IMR-90 (cell line): Measurements from ENCODE around the gene SOBP. TPM values are rescaled to one million over a fixed set of nuclear protein-coding genes. Genes with fewer than 3 reads are reported as not detected.

ENCODE experiments used
- ATAC-seq: fragments of 200-7000 bp; cut with Tn5 transposase; 2 replicates; pipeline ENCODE4 v1.9.1; 2020; ENCODE audit warnings: low read depth, mild to moderate bottlenecking, moderate library complexity
- BruUV-seq: library from RNA; stranded (reverse); fragments of 400-500 nt; replicated peaks from 2 replicates; lab custom pipeline; 2021; lab: Mats Ljungman, UMichigan
- CTCF ChIA-PET: fragments of 300-600 bp; formaldehyde crosslinking; extraction: SDS; loops from one replicate; lab custom pipeline; 2021; ENCODE audit warnings: antibody characterized with exemption; lab: Yijun Ruan, JAX
- POLR2A ChIA-PET: fragments of 300-600 bp; sonication (Branson Sonifier 250); formaldehyde crosslinking; loops from one replicate; lab custom pipeline; 2022; ENCODE audit warnings: antibody characterized with exemption; ENCODE audit not compliant: unreplicated experiment; lab: Charles Lee
- DNase-seq: peaks from one replicate; pipeline ENCODE4 v3.0.0; 2013
- H2AFZ ChIP-seq: replicated peaks from 2 replicates; pipeline ENCODE3; 2013; ENCODE audit warnings: low read length, mild to moderate bottlenecking; ENCODE audit not compliant: poor library complexity
- H2AK5ac ChIP-seq: 2 replicates; pipeline ENCODE4 v1.6.1; 2013; ENCODE audit warnings: low read depth, low read length, inconsistent platforms
- H2AK9ac ChIP-seq: replicated peaks from 2 replicates; pipeline ENCODE3; 2013; ENCODE audit warnings: mild to moderate bottlenecking, low read depth, low read length, moderate library complexity; ENCODE audit not compliant: poor library complexity
- H2BK120ac ChIP-seq: 2 replicates; pipeline ENCODE4 v1.6.1; 2013; ENCODE audit warnings: low read depth, low read length, inconsistent platforms
- H2BK15ac ChIP-seq: 3 replicates; pipeline ENCODE4 v1.6.1; 2013; ENCODE audit warnings: low read depth, low read length, inconsistent platforms
- H2BK20ac ChIP-seq: 2 replicates; pipeline ENCODE4 v1.6.1; 2013; ENCODE audit warnings: low read depth, mild to moderate bottlenecking, inconsistent platforms, low read length, moderate library complexity
- H2BK5ac ChIP-seq: 2 replicates; pipeline ENCODE4 v1.6.1; 2013; ENCODE audit warnings: mild to moderate bottlenecking, low read depth, low read length, inconsistent platforms; ENCODE audit not compliant: poor library complexity, severe bottlenecking
- H3K14ac ChIP-seq: replicated peaks from 2 replicates; pipeline ENCODE4 v1.6.1; 2013; ENCODE audit warnings: low read depth, low read length, inconsistent platforms
- H3K18ac ChIP-seq: 2 replicates; pipeline ENCODE4 v1.6.1; 2013; ENCODE audit warnings: low read depth, low read length, control low read depth
- H3K23ac ChIP-seq: 2 replicates; pipeline ENCODE4 v1.6.1; 2013; ENCODE audit warnings: low read depth, low read length, inconsistent platforms
- H3K27ac ChIP-seq: 2 replicates; pipeline ENCODE4 v1.5.1; 2013; ENCODE audit warnings: mild to moderate bottlenecking, control low read depth, low read length; ENCODE audit not compliant: insufficient read depth
- H3K27me3 ChIP-seq: 2 replicates; pipeline ENCODE4 v1.6.1; 2013; ENCODE audit warnings: low read length; ENCODE audit not compliant: control insufficient read depth, insufficient read depth
- H3K36me3 ChIP-seq: 2 replicates; pipeline ENCODE4 v1.6.1; 2013; ENCODE audit warnings: low read length, mixed read lengths; ENCODE audit not compliant: control insufficient read depth, insufficient read depth
- H3K4ac ChIP-seq: 2 replicates; pipeline ENCODE4 v1.6.1; 2013; ENCODE audit warnings: low read depth, low read length, inconsistent platforms
- H3K4me1 ChIP-seq: 2 replicates; pipeline ENCODE4 v1.6.1; 2013; ENCODE audit warnings: low read length, mixed read lengths; ENCODE audit not compliant: control insufficient read depth, insufficient read depth
- H3K4me2 ChIP-seq: 2 replicates; pipeline ENCODE4 v1.6.1; 2013; ENCODE audit warnings: low read depth, mild to moderate bottlenecking, control low read depth, low read length, moderate library complexity
- H3K4me3 ChIP-seq: 2 replicates; pipeline ENCODE4 v1.5.1; 2013; ENCODE audit warnings: low read depth, mild to moderate bottlenecking, control low read depth, low read length, moderate library complexity; ENCODE audit not compliant: insufficient read depth
- H3K56ac ChIP-seq: 2 replicates; pipeline ENCODE4 v1.6.1; 2013; ENCODE audit warnings: low read length, inconsistent platforms; ENCODE audit not compliant: insufficient read depth; ENCODE audit errors: extremely low read depth
- H3K79me1 ChIP-seq, 2 experiments: 2 replicates each; pipeline ENCODE4 v1.6.1; 2013; ENCODE audit warnings: low read length in 2 of 2, inconsistent platforms in 1 of 2, low read depth in 1 of 2
- H3K9ac ChIP-seq: 2 replicates; pipeline ENCODE4 v1.6.1; 2013; ENCODE audit warnings: low read depth, low read length, control low read depth
- H3K9me1 ChIP-seq: 2 replicates; pipeline ENCODE4 v1.6.1; 2013; ENCODE audit warnings: low read length, inconsistent platforms; ENCODE audit not compliant: insufficient read depth
- H3K9me3 ChIP-seq: 2 replicates; pipeline ENCODE4 v1.6.1; 2013; ENCODE audit warnings: low read length; ENCODE audit not compliant: control insufficient read depth, insufficient read depth
- H4K20me1 ChIP-seq: 2 replicates; pipeline ENCODE4 v1.6.1; 2013; ENCODE audit warnings: low read length, inconsistent platforms; ENCODE audit not compliant: insufficient read depth
- H4K5ac ChIP-seq: 2 replicates; pipeline ENCODE4 v1.6.1; 2013; ENCODE audit warnings: mild to moderate bottlenecking, low read depth, low read length, control low read depth
- H4K8ac ChIP-seq, 2 experiments: 2 replicates each; pipeline ENCODE4 v1.6.1; 2013; ENCODE audit warnings: low read depth in 2 of 2, low read length in 2 of 2, control low read depth in 1 of 2, inconsistent platforms in 1 of 2
- H4K91ac ChIP-seq: 2 replicates; pipeline ENCODE4 v1.6.1; 2013; ENCODE audit warnings: low read depth, low read length, inconsistent platforms; ENCODE audit not compliant: insufficient read depth
- BHLHE40 ChIP-seq: fragments of 150-350 bp; IDR thresholded peaks from 2 replicates; pipeline ENCODE4 v1.6.1; 2016; ENCODE audit warnings: mild to moderate bottlenecking, low read depth, low read length
- CEBPB ChIP-seq: IDR thresholded peaks from 2 replicates; pipeline ENCODE4 v1.6.1; 2012; ENCODE audit warnings: low read depth, low read length, improper control_type of control experiment
- CHD1 ChIP-seq: IDR thresholded peaks from 2 replicates; pipeline ENCODE4 v1.6.1; 2012; ENCODE audit warnings: low read depth, low read length, improper control_type of control experiment
- FOS ChIP-seq: fragments of 150-350 bp; IDR thresholded peaks from 2 replicates; pipeline ENCODE4 v1.6.1; 2016; ENCODE audit warnings: low read depth, low read length
- MAFK ChIP-seq: IDR thresholded peaks from 2 replicates; pipeline ENCODE4 v1.6.1; 2012; ENCODE audit warnings: low read depth, low read length, improper control_type of control experiment
- MAZ ChIP-seq: IDR thresholded peaks from 2 replicates; pipeline ENCODE4 v1.6.1; 2012; ENCODE audit warnings: low read depth, mild to moderate bottlenecking, low read length, improper control_type of control experiment, moderate library complexity, borderline replicate concordance
- MXI1 ChIP-seq: IDR thresholded peaks from 2 replicates; pipeline ENCODE4 v1.6.1; 2012; ENCODE audit warnings: low read depth, mild to moderate bottlenecking, low read length, moderate library complexity, borderline replicate concordance
- POLR2A ChIP-seq: IDR thresholded peaks from 2 replicates; pipeline ENCODE4 v1.6.1; 2012; ENCODE audit warnings: mild to moderate bottlenecking, low read depth, low read length
- RAD21 ChIP-seq: IDR thresholded peaks from 2 replicates; pipeline ENCODE4 v1.6.1; 2012; ENCODE audit warnings: low read length, improper control_type of control experiment
- RCOR1 ChIP-seq: IDR thresholded peaks from 2 replicates; pipeline ENCODE4 v1.6.1; 2012; ENCODE audit warnings: mild to moderate bottlenecking, low read length, improper control_type of control experiment; ENCODE audit not compliant: insufficient replicate concordance
- RFX5 ChIP-seq: IDR thresholded peaks from 2 replicates; pipeline ENCODE4 v1.8.0; 2012; ENCODE audit warnings: low read depth, mild to moderate bottlenecking, low read length, moderate library complexity
- SMC3 ChIP-seq: fragments of 150-350 bp; IDR thresholded peaks from 2 replicates; pipeline ENCODE4 v1.6.1; 2016; ENCODE audit warnings: low read depth, mild to moderate bottlenecking, antibody characterized with exemption, low read length, moderate library complexity
- WGBS, 2 experiments: methylation state at CpG; one replicate each; pipeline versions ENCODE4 v1.1.5 to v1.1.7; 2013; ENCODE audit warnings: missing lambda C conversion rate in 2 of 2; ENCODE audit not compliant: insufficient read length in 1 of 2; ENCODE audit errors: extremely low coverage in 2 of 2; 5-methylcytosine and 5-hydroxymethylcytosine counted together
- dilution Hi-C: fragments of 300-500 bp; cut with HindIII; formaldehyde crosslinking; loops from one replicate; pipeline ENCODE4 v1.14.3; 2018; ENCODE audit warnings: low sequenced_read_pairs; ENCODE audit not compliant: unreplicated experiment
- in situ Hi-C: fragments of 300-500 bp; cut with MboI; formaldehyde crosslinking; loops from 3 replicates; pipeline ENCODE4 v1.14.3; 2019; ENCODE audit warnings: low sequenced_read_pairs, inconsistent platforms, mixed read lengths
- intact Hi-C: fragments of 100-400 bp; cut with micrococcal nuclease; formaldehyde crosslinking; loops from 2 replicates; pipeline ENCODE4 v1.10.0; 2022
- polyA plus RNA-seq, 3 experiments: library from polyadenylated mRNA; depleted of rRNA; stranded (reverse); fragments of >200 nt; gene quantifications; 2 replicates each; pipeline ENCODE4 v1.2.3, GENCODE V29; 2012; ENCODE audit warnings: low replicate concordance in 1 of 3
- total RNA-seq: library from RNA; depleted of rRNA; stranded (reverse); fragments of >200 nt; gene quantifications from 2 replicates; pipeline ENCODE4 v1.2.3, GENCODE V29; 2012
- TF ChIP-seq, protein P1 (sequence below): fragments of 150-350 bp; IDR thresholded peaks from 2 replicates; pipeline ENCODE4 v1.6.1; 2017; ENCODE audit warnings: mild to moderate bottlenecking, antibody characterized with exemption, low read length, low read depth
- TF ChIP-seq, protein P2 (sequence below): conservative IDR thresholded peaks from 2 replicates; pipeline ENCODE4 v1.5.1; 2012; ENCODE audit warnings: mild to moderate bottlenecking, low read depth, low read length, improper control_type of control experiment
- TF ChIP-seq, protein P3 (sequence below): fragments of 150-350 bp; IDR thresholded peaks from 2 replicates; pipeline ENCODE4 v1.6.1; 2016; ENCODE audit warnings: low read depth, mild to moderate bottlenecking, low read length, moderate library complexity, borderline replicate concordance

Gene SOBP
- total and polyA plus RNA-seq, 2 of the 4 experiments (the other 2 are of a cell fraction), result 0.60 to 0.72 TPM

DNA sequence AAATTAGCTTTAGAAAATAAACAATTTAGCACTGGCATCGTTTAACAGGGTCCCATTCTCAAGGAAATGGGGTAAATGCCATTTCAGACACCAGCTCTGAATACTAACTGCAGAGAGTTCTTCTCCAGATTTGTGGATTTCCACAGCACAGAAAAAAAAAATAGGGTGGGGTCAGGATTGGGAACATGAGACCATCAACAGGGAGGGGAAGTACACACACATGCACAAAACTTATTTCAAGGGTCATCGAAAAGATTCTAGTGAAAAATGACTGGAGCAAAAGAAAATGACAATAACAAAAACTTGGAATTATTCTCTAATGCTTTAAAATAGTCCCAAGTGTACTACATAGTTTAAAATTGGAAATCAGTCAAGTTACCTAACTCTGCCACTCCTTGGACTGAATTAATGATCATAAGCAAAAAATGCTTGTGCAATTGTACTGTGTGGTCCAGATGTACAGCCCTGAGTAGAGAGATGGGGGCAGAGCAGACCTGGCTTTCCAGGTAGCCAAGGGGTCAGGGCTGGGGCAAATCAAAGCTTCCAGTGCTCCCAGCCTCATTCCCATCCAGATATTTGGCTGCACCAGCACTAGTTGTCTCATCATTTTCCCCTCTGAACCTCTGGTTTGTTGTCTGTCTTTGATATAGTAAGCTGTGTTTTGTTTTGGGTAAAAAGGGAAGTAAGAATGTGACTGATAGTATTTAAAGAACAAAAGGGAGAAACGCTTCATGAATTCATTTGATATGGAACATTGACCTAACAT is 152.4 kb downstream of the SOBP start:
- ChIA-PET CTCF (no interaction called here), POLR2A (no interaction called here)
- intact Hi-C loops, result loop anchor here (5.0 kb wide), 1 partner anchor 150 kb away; the partner anchor contains the start of gene SOBP
- Histone ChIP-seq H3K18ac (no peak overlapping the region), H3K9me3 (no peaks in the 10 kb centered on the region), H4K20me1 (no peaks in the 10 kb centered on the region), H2BK120ac (no peak overlapping the region), H3K9ac (no peak overlapping the region), H3K36me3 (peaks cover 2% of the 10 kb centered on the region; the same call in 1 of the 2 replicates), H2BK15ac (no peak overlapping the region), H3K27me3 (peaks cover 2% of the 10 kb centered on the region; the same call in 1 of the 2 replicates), H4K8ac (no peak overlapping the region), H2AK9ac (no peak overlapping the region), H2BK5ac (no peak overlapping the region), H3K56ac (no peak overlapping the region), H3K4ac (no peak overlapping the region), H3K4me2 (no peak overlapping the region), H4K5ac (no peak overlapping the region), H3K4me3 (no peak overlapping the region), H3K4me1 (no peaks in the 10 kb centered on the region; the same call in 1 of the 2 replicates), H3K79me1 (no peaks in the 10 kb centered on the region), H3K23ac (no peak overlapping the region), H2AK5ac (no peak overlapping the region), H4K91ac (no peak overlapping the region), H3K14ac (no peak overlapping the region), H3K27ac (no peak overlapping the region), H2BK20ac (no peak overlapping the region), H3K9me1 (no peaks in the 10 kb centered on the region; the same call in 1 of the 2 replicates), H2AFZ (no peak overlapping the region)
- no CpG with 5 or more reads among the region's 3 CpGs for WGBS, 2 experiments
- in situ Hi-C loops, result no loop called here
- no TSS peak for BruUV-seq
- dilution Hi-C loops, result no loop called here
- ATAC-seq (no peak), DNase-seq (no peak)
- TF ChIP-seq CEBPB, result no peak
- no peak for TF ChIP-seq MXI1
- no peak for TF ChIP-seq RCOR1
- TF ChIP-seq, protein P1, sequence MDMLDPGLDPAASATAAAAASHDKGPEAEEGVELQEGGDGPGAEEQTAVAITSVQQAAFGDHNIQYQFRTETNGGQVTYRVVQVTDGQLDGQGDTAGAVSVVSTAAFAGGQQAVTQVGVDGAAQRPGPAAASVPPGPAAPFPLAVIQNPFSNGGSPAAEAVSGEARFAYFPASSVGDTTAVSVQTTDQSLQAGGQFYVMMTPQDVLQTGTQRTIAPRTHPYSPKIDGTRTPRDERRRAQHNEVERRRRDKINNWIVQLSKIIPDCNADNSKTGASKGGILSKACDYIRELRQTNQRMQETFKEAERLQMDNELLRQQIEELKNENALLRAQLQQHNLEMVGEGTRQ, result no peak
- TF ChIP-seq FOS, result no peak
- no peak for TF ChIP-seq MAZ
- TF ChIP-seq RFX5, result no peak
- no peak for TF ChIP-seq RAD21
- no peak for TF ChIP-seq BHLHE40
- TF ChIP-seq CHD1, result no peak
- TF ChIP-seq, protein P2, sequence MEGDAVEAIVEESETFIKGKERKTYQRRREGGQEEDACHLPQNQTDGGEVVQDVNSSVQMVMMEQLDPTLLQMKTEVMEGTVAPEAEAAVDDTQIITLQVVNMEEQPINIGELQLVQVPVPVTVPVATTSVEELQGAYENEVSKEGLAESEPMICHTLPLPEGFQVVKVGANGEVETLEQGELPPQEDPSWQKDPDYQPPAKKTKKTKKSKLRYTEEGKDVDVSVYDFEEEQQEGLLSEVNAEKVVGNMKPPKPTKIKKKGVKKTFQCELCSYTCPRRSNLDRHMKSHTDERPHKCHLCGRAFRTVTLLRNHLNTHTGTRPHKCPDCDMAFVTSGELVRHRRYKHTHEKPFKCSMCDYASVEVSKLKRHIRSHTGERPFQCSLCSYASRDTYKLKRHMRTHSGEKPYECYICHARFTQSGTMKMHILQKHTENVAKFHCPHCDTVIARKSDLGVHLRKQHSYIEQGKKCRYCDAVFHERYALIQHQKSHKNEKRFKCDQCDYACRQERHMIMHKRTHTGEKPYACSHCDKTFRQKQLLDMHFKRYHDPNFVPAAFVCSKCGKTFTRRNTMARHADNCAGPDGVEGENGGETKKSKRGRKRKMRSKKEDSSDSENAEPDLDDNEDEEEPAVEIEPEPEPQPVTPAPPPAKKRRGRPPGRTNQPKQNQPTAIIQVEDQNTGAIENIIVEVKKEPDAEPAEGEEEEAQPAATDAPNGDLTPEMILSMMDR, result no peak
- TF ChIP-seq, protein P3, sequence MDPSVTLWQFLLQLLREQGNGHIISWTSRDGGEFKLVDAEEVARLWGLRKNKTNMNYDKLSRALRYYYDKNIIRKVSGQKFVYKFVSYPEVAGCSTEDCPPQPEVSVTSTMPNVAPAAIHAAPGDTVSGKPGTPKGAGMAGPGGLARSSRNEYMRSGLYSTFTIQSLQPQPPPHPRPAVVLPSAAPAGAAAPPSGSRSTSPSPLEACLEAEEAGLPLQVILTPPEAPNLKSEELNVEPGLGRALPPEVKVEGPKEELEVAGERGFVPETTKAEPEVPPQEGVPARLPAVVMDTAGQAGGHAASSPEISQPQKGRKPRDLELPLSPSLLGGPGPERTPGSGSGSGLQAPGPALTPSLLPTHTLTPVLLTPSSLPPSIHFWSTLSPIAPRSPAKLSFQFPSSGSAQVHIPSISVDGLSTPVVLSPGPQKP, result no peak
- no peak for TF ChIP-seq SMC3
- TF ChIP-seq POLR2A, result no peak
- no peak for TF ChIP-seq MAFK
